ENCODE results near the gene RNF103. TPM values are rescaled to one million over a fixed set of nuclear protein-coding genes. Genes with fewer than 3 reads are reported as not detected.

RNF103 gene
- total and polyA plus RNA-seq, 2 of the 13 experiments (the other 11 are each of a cell fraction or from before 2014, with no cell fraction given), result 19.8 to 21.1 TPM

DNA sequence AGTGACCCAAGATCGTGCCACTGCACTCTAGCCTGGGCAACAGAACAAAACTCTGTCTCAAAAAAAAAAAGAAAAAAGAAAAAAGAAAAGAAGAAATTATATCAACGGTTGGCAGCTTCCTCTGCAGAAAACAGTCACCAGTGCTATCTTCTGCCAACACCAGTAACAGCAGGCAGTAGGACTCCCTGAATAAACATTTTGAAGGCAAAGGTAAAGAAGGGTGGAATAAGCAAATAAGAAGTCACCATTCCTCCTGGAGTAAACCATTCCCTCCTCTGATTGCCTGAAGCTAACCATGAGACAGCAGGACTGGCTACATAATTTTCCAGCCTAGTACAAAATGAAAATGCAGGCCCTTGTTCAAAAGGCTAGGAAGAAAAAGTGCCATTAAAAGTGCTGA is 9.0 kb upstream of the RNF103 start (continued):
- TF ChIP-seq STAG1 (CRISPR knock-in tag; IDR thresholded peaks at IDR 0.05) (no peak), ZNF703 (CRISPR knock-in tag; IDR thresholded peaks at IDR 0.05; ENCODE audit: borderline replicate concordance) (no peak), MXD4 (CRISPR knock-in tag; IDR thresholded peaks at IDR 0.05) (no peak), FOSL1 (CRISPR knock-in tag; IDR thresholded peaks at IDR 0.05; ENCODE audit: borderline replicate concordance) (no peak), TAF15 (IDR thresholded peaks at IDR 0.05; ENCODE audit: low read depth, low read length, poor library complexity, severe bottlenecking) (no peak), RFXANK (CRISPR knock-in tag; IDR thresholded peaks at IDR 0.05) (no peak), SIX1 (CRISPR knock-in tag; IDR thresholded peaks at IDR 0.05; ENCODE audit: borderline replicate concordance) (peak; percentile 11; the same call in 1 of the 2 replicates), GTF2F1 (IDR thresholded peaks at IDR 0.05; ENCODE audit: low read length) (no peak), PAWR (CRISPR knock-in tag; IDR thresholded peaks at IDR 0.05; ENCODE audit: borderline replicate concordance) (no peak), ZNF724P (CRISPR knock-in tag; IDR thresholded peaks at IDR 0.05; ENCODE audit: borderline replicate concordance) (no peak), RAD51 (IDR thresholded peaks at IDR 0.05; ENCODE audit: borderline replicate concordance) (no peak), IKZF4 (CRISPR knock-in tag; IDR thresholded peaks at IDR 0.05; ENCODE audit: borderline replicate concordance, low read depth, not compliant biosample characterization) (no peak), SIN3A (IDR thresholded peaks at IDR 0.05; ENCODE audit: borderline replicate concordance, low read depth, low read length) (no peak), SMAD9 (CRISPR knock-in tag; IDR thresholded peaks at IDR 0.05) (no peak), MBNL3 (CRISPR knock-in tag; conservative IDR thresholded peaks at IDR 0.05) (no peak), KLF6 (CRISPR knock-in tag; IDR thresholded peaks at IDR 0.05) (no peak)
- TF ChIP-seq, protein P1, sequence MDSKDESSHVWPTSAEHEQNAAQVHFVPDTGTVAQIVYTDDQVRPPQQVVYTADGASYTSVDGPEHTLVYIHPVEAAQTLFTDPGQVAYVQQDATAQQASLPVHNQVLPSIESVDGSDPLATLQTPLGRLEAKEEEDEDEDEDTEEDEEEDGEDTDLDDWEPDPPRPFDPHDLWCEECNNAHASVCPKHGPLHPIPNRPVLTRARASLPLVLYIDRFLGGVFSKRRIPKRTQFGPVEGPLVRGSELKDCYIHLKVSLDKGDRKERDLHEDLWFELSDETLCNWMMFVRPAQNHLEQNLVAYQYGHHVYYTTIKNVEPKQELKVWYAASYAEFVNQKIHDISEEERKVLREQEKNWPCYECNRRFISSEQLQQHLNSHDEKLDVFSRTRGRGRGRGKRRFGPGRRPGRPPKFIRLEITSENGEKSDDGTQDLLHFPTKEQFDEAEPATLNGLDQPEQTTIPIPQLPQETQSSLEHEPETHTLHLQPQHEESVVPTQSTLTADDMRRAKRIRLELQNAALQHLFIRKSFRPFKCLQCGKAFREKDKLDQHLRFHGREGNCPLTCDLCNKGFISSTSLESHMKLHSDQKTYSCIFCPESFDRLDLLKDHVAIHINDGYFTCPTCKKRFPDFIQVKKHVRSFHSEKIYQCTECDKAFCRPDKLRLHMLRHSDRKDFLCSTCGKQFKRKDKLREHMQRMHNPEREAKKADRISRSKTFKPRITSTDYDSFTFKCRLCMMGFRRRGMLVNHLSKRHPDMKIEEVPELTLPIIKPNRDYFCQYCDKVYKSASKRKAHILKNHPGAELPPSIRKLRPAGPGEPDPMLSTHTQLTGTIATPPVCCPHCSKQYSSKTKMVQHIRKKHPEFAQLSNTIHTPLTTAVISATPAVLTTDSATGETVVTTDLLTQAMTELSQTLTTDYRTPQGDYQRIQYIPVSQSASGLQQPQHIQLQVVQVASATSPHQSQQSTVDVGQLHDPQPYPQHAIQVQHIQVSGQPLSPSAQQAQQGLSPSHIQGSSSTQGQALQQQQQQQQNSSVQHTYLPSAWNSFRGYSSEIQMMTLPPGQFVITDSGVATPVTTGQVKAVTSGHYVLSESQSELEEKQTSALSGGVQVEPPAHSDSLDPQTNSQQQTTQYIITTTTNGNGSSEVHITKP (CRISPR knock-in tag; IDR thresholded peaks at IDR 0.05; ENCODE audit: low read depth), result peak; percentile 94
- TF ChIP-seq, protein P2, sequence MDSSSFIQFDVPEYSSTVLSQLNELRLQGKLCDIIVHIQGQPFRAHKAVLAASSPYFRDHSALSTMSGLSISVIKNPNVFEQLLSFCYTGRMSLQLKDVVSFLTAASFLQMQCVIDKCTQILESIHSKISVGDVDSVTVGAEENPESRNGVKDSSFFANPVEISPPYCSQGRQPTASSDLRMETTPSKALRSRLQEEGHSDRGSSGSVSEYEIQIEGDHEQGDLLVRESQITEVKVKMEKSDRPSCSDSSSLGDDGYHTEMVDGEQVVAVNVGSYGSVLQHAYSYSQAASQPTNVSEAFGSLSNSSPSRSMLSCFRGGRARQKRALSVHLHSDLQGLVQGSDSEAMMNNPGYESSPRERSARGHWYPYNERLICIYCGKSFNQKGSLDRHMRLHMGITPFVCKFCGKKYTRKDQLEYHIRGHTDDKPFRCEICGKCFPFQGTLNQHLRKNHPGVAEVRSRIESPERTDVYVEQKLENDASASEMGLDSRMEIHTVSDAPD (CRISPR knock-in tag; IDR thresholded peaks at IDR 0.05), result no peak
- TF ChIP-seq, protein P3, sequence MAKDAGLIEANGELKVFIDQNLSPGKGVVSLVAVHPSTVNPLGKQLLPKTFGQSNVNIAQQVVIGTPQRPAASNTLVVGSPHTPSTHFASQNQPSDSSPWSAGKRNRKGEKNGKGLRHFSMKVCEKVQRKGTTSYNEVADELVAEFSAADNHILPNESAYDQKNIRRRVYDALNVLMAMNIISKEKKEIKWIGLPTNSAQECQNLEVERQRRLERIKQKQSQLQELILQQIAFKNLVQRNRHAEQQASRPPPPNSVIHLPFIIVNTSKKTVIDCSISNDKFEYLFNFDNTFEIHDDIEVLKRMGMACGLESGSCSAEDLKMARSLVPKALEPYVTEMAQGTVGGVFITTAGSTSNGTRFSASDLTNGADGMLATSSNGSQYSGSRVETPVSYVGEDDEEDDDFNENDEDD (CRISPR knock-in tag; IDR thresholded peaks at IDR 0.05; ENCODE audit: borderline replicate concordance), result no peak
- TF ChIP-seq, protein P4, sequence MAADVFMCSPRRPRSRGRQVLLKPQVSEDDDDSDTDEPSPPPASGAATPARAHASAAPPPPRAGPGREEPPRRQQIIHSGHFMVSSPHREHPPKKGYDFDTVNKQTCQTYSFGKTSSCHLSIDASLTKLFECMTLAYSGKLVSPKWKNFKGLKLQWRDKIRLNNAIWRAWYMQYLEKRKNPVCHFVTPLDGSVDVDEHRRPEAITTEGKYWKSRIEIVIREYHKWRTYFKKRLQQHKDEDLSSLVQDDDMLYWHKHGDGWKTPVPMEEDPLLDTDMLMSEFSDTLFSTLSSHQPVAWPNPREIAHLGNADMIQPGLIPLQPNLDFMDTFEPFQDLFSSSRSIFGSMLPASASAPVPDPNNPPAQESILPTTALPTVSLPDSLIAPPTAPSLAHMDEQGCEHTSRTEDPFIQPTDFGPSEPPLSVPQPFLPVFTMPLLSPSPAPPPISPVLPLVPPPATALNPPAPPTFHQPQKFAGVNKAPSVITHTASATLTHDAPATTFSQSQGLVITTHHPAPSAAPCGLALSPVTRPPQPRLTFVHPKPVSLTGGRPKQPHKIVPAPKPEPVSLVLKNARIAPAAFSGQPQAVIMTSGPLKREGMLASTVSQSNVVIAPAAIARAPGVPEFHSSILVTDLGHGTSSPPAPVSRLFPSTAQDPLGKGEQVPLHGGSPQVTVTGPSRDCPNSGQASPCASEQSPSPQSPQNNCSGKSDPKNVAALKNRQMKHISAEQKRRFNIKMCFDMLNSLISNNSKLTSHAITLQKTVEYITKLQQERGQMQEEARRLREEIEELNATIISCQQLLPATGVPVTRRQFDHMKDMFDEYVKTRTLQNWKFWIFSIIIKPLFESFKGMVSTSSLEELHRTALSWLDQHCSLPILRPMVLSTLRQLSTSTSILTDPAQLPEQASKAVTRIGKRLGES (CRISPR knock-in tag; IDR thresholded peaks at IDR 0.05; ENCODE audit: borderline replicate concordance), result no peak
- TF ChIP-seq, protein P5, sequence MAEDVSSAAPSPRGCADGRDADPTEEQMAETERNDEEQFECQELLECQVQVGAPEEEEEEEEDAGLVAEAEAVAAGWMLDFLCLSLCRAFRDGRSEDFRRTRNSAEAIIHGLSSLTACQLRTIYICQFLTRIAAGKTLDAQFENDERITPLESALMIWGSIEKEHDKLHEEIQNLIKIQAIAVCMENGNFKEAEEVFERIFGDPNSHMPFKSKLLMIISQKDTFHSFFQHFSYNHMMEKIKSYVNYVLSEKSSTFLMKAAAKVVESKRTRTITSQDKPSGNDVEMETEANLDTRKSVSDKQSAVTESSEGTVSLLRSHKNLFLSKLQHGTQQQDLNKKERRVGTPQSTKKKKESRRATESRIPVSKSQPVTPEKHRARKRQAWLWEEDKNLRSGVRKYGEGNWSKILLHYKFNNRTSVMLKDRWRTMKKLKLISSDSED (CRISPR knock-in tag; IDR thresholded peaks at IDR 0.05), result no peak

All from HepG2 (cell line).